Keratinocyte (primary cell): ENCODE measurements around the gene ARFIP1.

Experiments
- CTCF ChIP-seq, 3 experiments: IDR thresholded peaks in 1 of 3; conservative IDR thresholded peaks in 1 of 3; optimal IDR thresholded peaks in 1 of 3; 2 replicates in 2 of 3; 3 replicates in 1 of 3; pipeline versions ENCODE3 to v1.5.1; 2011; ENCODE audit warnings: low read length in 3 of 3, mild to moderate bottlenecking in 3 of 3, moderate library complexity in 2 of 3, control low read depth in 1 of 3, inconsistent platforms in 1 of 3; ENCODE audit not compliant: insufficient read depth in 2 of 3; ENCODE audit errors: extremely low read depth in 1 of 3
- EZH2 ChIP-seq: IDR thresholded peaks from one replicate; pipeline ENCODE4 v1.6.1; 2012; ENCODE audit warnings: inconsistent platforms, mild to moderate bottlenecking, low read length, moderate library complexity

DNA sequence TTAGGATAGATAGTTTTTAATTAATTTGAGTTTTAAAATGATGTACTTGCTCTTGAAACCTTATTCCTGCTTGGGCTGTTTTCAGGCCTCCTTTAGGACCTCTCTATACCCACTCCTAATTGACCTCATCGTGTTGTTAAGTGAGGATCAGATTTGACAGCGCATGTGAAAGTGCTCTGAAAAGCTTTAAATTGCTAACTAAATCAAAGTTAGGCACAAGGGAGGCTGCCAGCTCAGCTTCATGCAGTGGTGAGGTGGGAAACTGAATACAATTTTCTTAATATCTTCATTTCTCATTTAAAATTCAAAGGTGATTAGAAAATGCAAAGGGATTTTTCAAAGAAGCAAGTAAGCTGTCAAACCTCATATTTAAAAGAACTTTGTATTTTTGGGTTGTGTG, 176.4 kb downstream of the ARFIP1 start:
- TF ChIP-seq EZH2, result no peak
- no peak for TF ChIP-seq CTCF (optimal IDR thresholded peaks at IDR 0.05 in 1 of 3, IDR thresholded peaks at IDR 0.05 in 1 of 3, conservative IDR thresholded peaks at IDR 0.05 in 1 of 3; ENCODE audit: extremely low read depth in 1 of 3, insufficient read depth in 2 of 3, low read length in 3 of 3)
